ENCODE data around the gene ZSCAN22.
"Not testable (repeated sequence)": the region's sequence is repeated elsewhere in the genome, so short reads cannot be mapped to it uniquely, and the experiment has no call there.

The ZSCAN22 gene

GRCh38 chr19:58304255-58304654, 22.5 kb upstream of the ZSCAN22 start:
- Histone ChIP-seq H3K4me3 (ENCODE audit: low read depth, low read length) (no peak overlapping the region), H3K9me3 (no peaks in the 10 kb centered on the region), H3K4me1 (no peaks in the 10 kb centered on the region), H3K27me3 (no peaks in the 10 kb centered on the region), H3K36me3 (peaks cover 53% of the 10 kb centered on the region)
- TF ChIP-seq, protein P1, sequence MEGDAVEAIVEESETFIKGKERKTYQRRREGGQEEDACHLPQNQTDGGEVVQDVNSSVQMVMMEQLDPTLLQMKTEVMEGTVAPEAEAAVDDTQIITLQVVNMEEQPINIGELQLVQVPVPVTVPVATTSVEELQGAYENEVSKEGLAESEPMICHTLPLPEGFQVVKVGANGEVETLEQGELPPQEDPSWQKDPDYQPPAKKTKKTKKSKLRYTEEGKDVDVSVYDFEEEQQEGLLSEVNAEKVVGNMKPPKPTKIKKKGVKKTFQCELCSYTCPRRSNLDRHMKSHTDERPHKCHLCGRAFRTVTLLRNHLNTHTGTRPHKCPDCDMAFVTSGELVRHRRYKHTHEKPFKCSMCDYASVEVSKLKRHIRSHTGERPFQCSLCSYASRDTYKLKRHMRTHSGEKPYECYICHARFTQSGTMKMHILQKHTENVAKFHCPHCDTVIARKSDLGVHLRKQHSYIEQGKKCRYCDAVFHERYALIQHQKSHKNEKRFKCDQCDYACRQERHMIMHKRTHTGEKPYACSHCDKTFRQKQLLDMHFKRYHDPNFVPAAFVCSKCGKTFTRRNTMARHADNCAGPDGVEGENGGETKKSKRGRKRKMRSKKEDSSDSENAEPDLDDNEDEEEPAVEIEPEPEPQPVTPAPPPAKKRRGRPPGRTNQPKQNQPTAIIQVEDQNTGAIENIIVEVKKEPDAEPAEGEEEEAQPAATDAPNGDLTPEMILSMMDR (IDR thresholded peaks at IDR 0.05; ENCODE audit: low read depth, low read length) = no peak
- no peak for DNase-seq

- Histone ChIP-seq H3K4me1 (no peaks in the 10 kb centered on the region), H3K27me3 (no peaks in the 10 kb centered on the region), H3K4me3 (ENCODE audit: low read depth, low read length) (peak overlapping the region; percentile 97), H3K9me3 (no peaks in the 10 kb centered on the region), H3K36me3 (peaks cover 53% of the 10 kb centered on the region)
- DNase-seq = no peak
- TF ChIP-seq, protein P1 (IDR thresholded peaks at IDR 0.05; ENCODE audit: low read depth, low read length) = no peak
These were observed 22.1 kb upstream of the ZSCAN22 start for GRCh38 chr19:58304748-58305064.

DNA sequence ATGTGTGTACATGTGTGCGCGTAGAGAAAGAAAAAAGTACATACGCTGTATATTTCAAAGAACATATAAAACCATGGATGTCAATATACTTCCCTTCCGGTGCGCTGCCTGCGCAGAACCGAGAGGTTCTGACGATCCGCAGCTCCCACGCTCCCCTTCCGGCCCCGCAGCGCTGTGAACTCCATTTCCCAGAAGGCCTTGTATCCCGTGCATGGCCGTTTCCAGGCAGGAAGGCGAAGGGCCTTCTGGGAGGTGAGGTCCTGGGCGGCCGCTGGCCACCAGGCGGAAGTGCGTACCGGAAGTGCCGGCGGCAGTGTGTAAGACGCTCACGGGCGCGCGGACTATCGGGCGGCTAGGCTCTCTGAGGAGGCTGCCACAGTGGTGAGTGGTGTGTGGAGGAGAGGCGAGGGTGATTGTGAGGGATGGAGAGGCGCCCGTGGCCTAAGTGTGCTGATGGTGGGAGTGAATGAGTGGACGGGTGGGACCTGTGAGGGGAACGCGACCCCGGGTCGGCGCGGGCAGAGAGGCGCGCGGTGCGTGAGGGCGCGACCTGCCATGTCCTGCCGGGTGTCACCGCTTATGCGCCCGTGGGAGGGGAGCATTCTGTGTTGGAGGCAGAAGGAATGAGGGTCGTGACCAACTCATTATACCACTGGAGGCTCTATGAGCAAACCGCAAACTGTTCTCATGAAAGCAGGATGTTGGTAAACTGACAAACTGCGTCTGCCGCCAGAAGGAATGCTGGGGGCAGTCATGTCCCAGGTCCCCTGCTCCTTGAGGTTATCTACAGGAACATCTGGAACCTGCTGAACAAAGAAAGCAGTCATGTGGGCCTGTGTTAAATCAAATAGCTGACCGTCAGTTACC, 21.5 kb upstream of the ZSCAN22 start, which contains the start of gene ERVK3-1:
ERVK3-1 (plus strand) TSS at position 313 of the 867 bp plus-strand sequence. CDS start 6,792 bp downstream, outside the sequence.
- Histone ChIP-seq H3K4me1 (no peaks in the 10 kb centered on the region), H3K4me3 (ENCODE audit: low read depth, low read length) (peak within 1 kb of the TSS; percentile 97), H3K27me3 (no peaks in the 10 kb centered on the region), H3K9me3 (no peaks in the 10 kb centered on the region), H3K36me3 (peaks cover 53% of the 10 kb centered on the region)
- TF ChIP-seq, protein P1 (IDR thresholded peaks at IDR 0.05; ENCODE audit: low read depth, low read length) = no peak
- DNase-seq = peak; percentile 96

GRCh38 chr19:58305932-58306323, 20.9 kb upstream of the ZSCAN22 start:
- TF ChIP-seq, protein P1 (IDR thresholded peaks at IDR 0.05; ENCODE audit: low read depth, low read length) = no peak
- no peak for DNase-seq
- Histone ChIP-seq H3K4me1 (no peaks in the 10 kb centered on the region), H3K36me3 (peaks cover 51% of the 10 kb centered on the region), H3K4me3 (ENCODE audit: low read depth, low read length) (peak overlapping the region; percentile 97), H3K9me3 (no peaks in the 10 kb centered on the region), H3K27me3 (no peaks in the 10 kb centered on the region)

DNA sequence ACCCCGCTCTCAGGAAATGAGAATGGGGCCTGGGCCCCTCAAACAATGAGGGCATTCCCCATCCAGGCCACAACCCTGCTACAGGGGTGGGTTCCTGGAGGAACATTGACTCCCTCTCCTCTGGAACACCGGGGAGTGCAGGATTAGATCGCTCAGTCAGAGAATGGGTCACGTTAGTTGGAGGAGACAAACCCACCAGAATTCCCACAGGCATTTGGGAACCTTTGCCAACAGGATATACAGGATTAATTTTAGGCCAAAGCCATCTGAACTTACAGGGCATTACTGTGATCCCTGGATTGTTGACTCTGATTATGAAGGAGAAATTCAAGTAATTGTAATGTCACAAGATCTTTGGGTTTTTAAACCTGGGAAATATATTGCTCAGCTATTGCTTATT, 19.1 kb upstream of the ZSCAN22 start:
- Histone ChIP-seq H3K27me3 (no peaks in the 10 kb centered on the region), H3K4me3 (ENCODE audit: low read depth, low read length) (no peak overlapping the region), H3K4me1 (no peaks in the 10 kb centered on the region), H3K9me3 (no peaks in the 10 kb centered on the region), H3K36me3 (peaks cover 61% of the 10 kb centered on the region)
- no peak for DNase-seq
- TF ChIP-seq, protein P1 (IDR thresholded peaks at IDR 0.05; ENCODE audit: low read depth, low read length) = no peak

DNA sequence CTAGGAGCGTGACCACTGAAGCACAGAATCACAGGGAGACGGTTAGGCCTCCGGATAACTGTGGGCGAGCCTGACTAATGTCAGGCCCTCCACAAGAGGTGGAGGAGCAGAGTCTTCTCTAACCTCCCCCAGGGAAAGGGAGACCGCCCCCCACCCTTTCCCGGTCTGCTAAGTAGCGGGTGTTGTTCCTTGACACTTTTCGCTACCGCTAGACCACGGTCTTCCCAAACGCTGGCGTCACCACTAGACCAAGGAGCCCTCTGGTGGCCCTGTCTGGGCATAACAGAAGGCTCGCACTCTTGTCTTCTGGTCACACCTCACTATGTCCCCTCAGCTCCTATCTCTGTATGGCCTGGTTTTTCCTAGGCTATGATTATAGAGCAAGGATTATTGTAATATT, 16.1 kb upstream of the ZSCAN22 start:
- TF ChIP-seq, protein P1 (IDR thresholded peaks at IDR 0.05; ENCODE audit: low read depth, low read length) = peak; percentile 20
- H3K27me3 ChIP-seq; H3K9me3 ChIP-seq; H3K4me1 ChIP-seq; H3K4me3 ChIP-seq (ENCODE audit: low read depth, low read length): not testable (repeated sequence)
- peaks cover 88% of the 10 kb centered on the region for H3K36me3 ChIP-seq
- peak; percentile 36 for DNase-seq

Measured in BE2C (cell line).